ENCODE results near the gene NRXN3. TPM values are rescaled to one million over a fixed set of nuclear protein-coding genes. Genes with fewer than 3 reads are reported as not detected.

The NRXN3 gene
- total and polyA plus RNA-seq, 2 of the 13 experiments (the other 11 are each of a cell fraction or from before 2014, with no cell fraction given), result 0.03 TPM; not detected in 1

GRCh38 chr14:78220273-78220672 is 50.1 kb downstream of the NRXN3 start:
- POLR2A ChIA-PET, result no interaction called here
- Histone ChIP-seq H3K9me3 (ENCODE audit: low read length) (no peaks in the 10 kb centered on the region), H3K4me2 (ENCODE audit: low read depth, low read length) (no peak overlapping the region), H3K79me2 (ENCODE audit: insufficient read depth, low read length) (no peaks in the 10 kb centered on the region), H2AFZ (ENCODE audit: low read length) (no peak overlapping the region), H4K20me1 (ENCODE audit: insufficient read depth, low read length) (no peaks in the 10 kb centered on the region), H3K4me1 (ENCODE audit: insufficient read depth, low read length) (no peaks in the 10 kb centered on the region), H3K4me3 (replicated peaks in 1 of 3; ENCODE audit: insufficient read depth in 1 of 3, low read depth in 2 of 3, low read length in 3 of 3) (no peak overlapping the region), H3K27me3 (ENCODE audit: control insufficient read depth in 1 of 2, insufficient read depth in 2 of 2, low read length in 2 of 2) (no peaks in the 10 kb centered on the region), H3K27ac (ENCODE audit: extremely low read length, insufficient read depth, low read length) (no peak overlapping the region), H3K36me3 (replicated peaks in 1 of 2; ENCODE audit: control insufficient read depth in 1 of 2, insufficient read depth in 2 of 2, low read length in 2 of 2) (no peaks in the 10 kb centered on the region), H3K9ac (ENCODE audit: insufficient read depth, low read depth, low read length) (no peak overlapping the region)
- no TSS peak for BruUV-seq (replicated peaks)
- no peak for DNase-seq (ENCODE audit: low spot score)
- no peak for FAIRE-seq
- CTCF ChIA-PET (ENCODE audit: low intra/inter-chr PET ratio, low total read pairs), result no interaction called here
- in situ Hi-C loops (cut with HindIII; ENCODE audit: extremely low pct_ligation_motif_present, low pct_unique_long_range_greater_than_20kb) (no loop called here), intact Hi-C loops (cut with micrococcal nuclease; ENCODE audit: unreplicated experiment) (no loop called here)
- 0% methylated on average over 5 of the region's 5 CpGs for WGBS (ENCODE audit: low lambda C conversion rate)
- ATAC-seq, result no peak
- TF ChIP-seq ZBTB8A (CRISPR knock-in tag; IDR thresholded peaks at IDR 0.05; ENCODE audit: borderline replicate concordance, low read depth) (no peak), NR2F1 (CRISPR knock-in tag; IDR thresholded peaks at IDR 0.05) (no peak), ZBTB14 (CRISPR knock-in tag; IDR thresholded peaks at IDR 0.05) (no peak), ZNF570 (CRISPR knock-in tag; IDR thresholded peaks at IDR 0.05; ENCODE audit: borderline replicate concordance) (no peak), ZNF747 (CRISPR knock-in tag; IDR thresholded peaks at IDR 0.05; ENCODE audit: borderline replicate concordance) (no peak), AHR (CRISPR knock-in tag; IDR thresholded peaks at IDR 0.05) (no peak), ZNF230 (CRISPR knock-in tag; IDR thresholded peaks at IDR 0.05) (no peak), ZNF883 (CRISPR knock-in tag; IDR thresholded peaks at IDR 0.05; ENCODE audit: not compliant biosample characterization) (no peak), ZNF614 (CRISPR knock-in tag; IDR thresholded peaks at IDR 0.05; ENCODE audit: borderline replicate concordance) (no peak), MNT (IDR thresholded peaks at IDR 0.05) (no peak), MIER3 (CRISPR knock-in tag; IDR thresholded peaks at IDR 0.05; ENCODE audit: borderline replicate concordance) (no peak), ZNF33A (CRISPR knock-in tag; IDR thresholded peaks at IDR 0.05; ENCODE audit: borderline replicate concordance) (no peak)
- TF ChIP-seq, protein P1, sequence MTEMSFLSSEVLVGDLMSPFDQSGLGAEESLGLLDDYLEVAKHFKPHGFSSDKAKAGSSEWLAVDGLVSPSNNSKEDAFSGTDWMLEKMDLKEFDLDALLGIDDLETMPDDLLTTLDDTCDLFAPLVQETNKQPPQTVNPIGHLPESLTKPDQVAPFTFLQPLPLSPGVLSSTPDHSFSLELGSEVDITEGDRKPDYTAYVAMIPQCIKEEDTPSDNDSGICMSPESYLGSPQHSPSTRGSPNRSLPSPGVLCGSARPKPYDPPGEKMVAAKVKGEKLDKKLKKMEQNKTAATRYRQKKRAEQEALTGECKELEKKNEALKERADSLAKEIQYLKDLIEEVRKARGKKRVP (CRISPR knock-in tag; IDR thresholded peaks at IDR 0.05), result no peak
- TF ChIP-seq, protein P2, sequence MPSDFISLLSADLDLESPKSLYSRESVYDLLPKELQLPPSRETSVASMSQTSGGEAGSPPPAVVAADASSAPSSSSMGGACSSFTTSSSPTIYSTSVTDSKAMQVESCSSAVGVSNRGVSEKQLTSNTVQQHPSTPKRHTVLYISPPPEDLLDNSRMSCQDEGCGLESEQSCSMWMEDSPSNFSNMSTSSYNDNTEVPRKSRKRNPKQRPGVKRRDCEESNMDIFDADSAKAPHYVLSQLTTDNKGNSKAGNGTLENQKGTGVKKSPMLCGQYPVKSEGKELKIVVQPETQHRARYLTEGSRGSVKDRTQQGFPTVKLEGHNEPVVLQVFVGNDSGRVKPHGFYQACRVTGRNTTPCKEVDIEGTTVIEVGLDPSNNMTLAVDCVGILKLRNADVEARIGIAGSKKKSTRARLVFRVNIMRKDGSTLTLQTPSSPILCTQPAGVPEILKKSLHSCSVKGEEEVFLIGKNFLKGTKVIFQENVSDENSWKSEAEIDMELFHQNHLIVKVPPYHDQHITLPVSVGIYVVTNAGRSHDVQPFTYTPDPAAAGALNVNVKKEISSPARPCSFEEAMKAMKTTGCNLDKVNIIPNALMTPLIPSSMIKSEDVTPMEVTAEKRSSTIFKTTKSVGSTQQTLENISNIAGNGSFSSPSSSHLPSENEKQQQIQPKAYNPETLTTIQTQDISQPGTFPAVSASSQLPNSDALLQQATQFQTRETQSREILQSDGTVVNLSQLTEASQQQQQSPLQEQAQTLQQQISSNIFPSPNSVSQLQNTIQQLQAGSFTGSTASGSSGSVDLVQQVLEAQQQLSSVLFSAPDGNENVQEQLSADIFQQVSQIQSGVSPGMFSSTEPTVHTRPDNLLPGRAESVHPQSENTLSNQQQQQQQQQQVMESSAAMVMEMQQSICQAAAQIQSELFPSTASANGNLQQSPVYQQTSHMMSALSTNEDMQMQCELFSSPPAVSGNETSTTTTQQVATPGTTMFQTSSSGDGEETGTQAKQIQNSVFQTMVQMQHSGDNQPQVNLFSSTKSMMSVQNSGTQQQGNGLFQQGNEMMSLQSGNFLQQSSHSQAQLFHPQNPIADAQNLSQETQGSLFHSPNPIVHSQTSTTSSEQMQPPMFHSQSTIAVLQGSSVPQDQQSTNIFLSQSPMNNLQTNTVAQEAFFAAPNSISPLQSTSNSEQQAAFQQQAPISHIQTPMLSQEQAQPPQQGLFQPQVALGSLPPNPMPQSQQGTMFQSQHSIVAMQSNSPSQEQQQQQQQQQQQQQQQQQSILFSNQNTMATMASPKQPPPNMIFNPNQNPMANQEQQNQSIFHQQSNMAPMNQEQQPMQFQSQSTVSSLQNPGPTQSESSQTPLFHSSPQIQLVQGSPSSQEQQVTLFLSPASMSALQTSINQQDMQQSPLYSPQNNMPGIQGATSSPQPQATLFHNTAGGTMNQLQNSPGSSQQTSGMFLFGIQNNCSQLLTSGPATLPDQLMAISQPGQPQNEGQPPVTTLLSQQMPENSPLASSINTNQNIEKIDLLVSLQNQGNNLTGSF (CRISPR knock-in tag; IDR thresholded peaks at IDR 0.05), result no peak

Measured in HepG2 (cell line).